GM12865 (cell line): ENCODE measurements around the gene VWCE.
"Not testable (repeated sequence)": the region's sequence is repeated elsewhere in the genome, so short reads cannot be mapped to it uniquely, and the experiment has no call there.

ENCODE experiments used
- DNase-seq: peaks from one replicate; pipeline ENCODE4 v3.0.0; 2010; ENCODE audit warnings: low read depth
- H3K4me3 ChIP-seq: 2 replicates; pipeline ENCODE4 v1.5.1; 2011; ENCODE audit warnings: mild to moderate bottlenecking, low read depth, low read length, control low read depth
- CTCF ChIP-seq: IDR thresholded peaks from 2 replicates; pipeline ENCODE4 v1.5.1; 2011; ENCODE audit warnings: low read length, control low read depth, low read depth, inconsistent platforms; ENCODE audit not compliant: insufficient read depth; ENCODE audit errors: missing control alignments

VWCE gene

GRCh38 chr11:61254403-61255025, 40.6 kb downstream of the VWCE start:
- DNase-seq: peak; percentile 79
- peak; percentile 99 for TF ChIP-seq CTCF

GRCh38 chr11:61252332-61252731, 42.8 kb downstream of the VWCE start:
- DNase-seq: not testable (repeated sequence)

More at GRCh38 chr11:61254403-61255025, 40.6 kb downstream of the VWCE start:
- H3K4me3 ChIP-seq: no peak overlapping the region

GRCh38 chr11:61250796-61251765, 44.0 kb downstream of the VWCE start:
- not testable (repeated sequence) for H3K4me3 ChIP-seq, DNase-seq

More at GRCh38 chr11:61252332-61252731, 42.8 kb downstream of the VWCE start:
- not testable (repeated sequence) for H3K4me3 ChIP-seq

- not testable (repeated sequence) for H3K4me3 ChIP-seq, DNase-seq
These were observed 45.9 kb downstream of the VWCE start for GRCh38 chr11:61249201-61249600.

- H3K4me3 ChIP-seq, DNase-seq: not testable (repeated sequence)
These were observed 47.0 kb downstream of the VWCE start for GRCh38 chr11:61248071-61248470.

GRCh38 chr11:61245284-61245964, 49.7 kb downstream of the VWCE start:
- H3K4me3 ChIP-seq, DNase-seq: not testable (repeated sequence)

GRCh38 chr11:61241526-61241925, 53.6 kb downstream of the VWCE start:
- DNase-seq, H3K4me3 ChIP-seq: not testable (repeated sequence)

- H3K4me3 ChIP-seq, DNase-seq: not testable (repeated sequence)
These were observed 54.2 kb downstream of the VWCE start, which contains the start of gene PGA5 for GRCh38 chr11:61240875-61241274. TSS of gene PGA5 (plus strand) at chr11:61241175. CDS start at chr11:61241227, 52 bp downstream.

- not testable (repeated sequence) for DNase-seq, H3K4me3 ChIP-seq
These were observed 54.8 kb downstream of the VWCE start for GRCh38 chr11:61240288-61240687.

GRCh38 chr11:61237130-61237529, 58.0 kb downstream of the VWCE start:
- not testable (repeated sequence) for H3K4me3 ChIP-seq, DNase-seq

GRCh38 chr11:61232548-61233145, 62.5 kb downstream of the VWCE start:
- not testable (repeated sequence) for H3K4me3 ChIP-seq, DNase-seq

GRCh38 chr11:61231585-61231984, 63.5 kb downstream of the VWCE start:
- DNase-seq: not testable (repeated sequence)

GRCh38 chr11:61231033-61231432, 64.1 kb downstream of the VWCE start:
- H3K4me3 ChIP-seq, DNase-seq: not testable (repeated sequence)

More at GRCh38 chr11:61231585-61231984, 63.5 kb downstream of the VWCE start:
- H3K4me3 ChIP-seq: not testable (repeated sequence)

GRCh38 chr11:61229458-61229857, 65.7 kb downstream of the VWCE start:
- not testable (repeated sequence) for H3K4me3 ChIP-seq, DNase-seq

- not testable (repeated sequence) for H3K4me3 ChIP-seq, DNase-seq
These were observed 68.5 kb downstream of the VWCE start for GRCh38 chr11:61226457-61227137.

- DNase-seq, H3K4me3 ChIP-seq: not testable (repeated sequence)
These were observed 72.4 kb downstream of the VWCE start for GRCh38 chr11:61222692-61223091.

- not testable (repeated sequence) for DNase-seq
These were observed 73.1 kb downstream of the VWCE start, which contains the start of gene PGA4 for GRCh38 chr11:61222047-61222446. TSS of gene PGA4 (plus strand) at chr11:61222347. CDS start at chr11:61222401, 54 bp downstream.

More at GRCh38 chr11:61222047-61222446, 73.1 kb downstream of the VWCE start, which contains the start of gene PGA4:
- not testable (repeated sequence) for H3K4me3 ChIP-seq
